ENCODE results near the gene DNAH3. TPM values are rescaled to one million over a fixed set of nuclear protein-coding genes. Genes with fewer than 3 reads are reported as not detected.

The DNAH3 gene
- total RNA-seq, 4 donors from 2014 or later = 0.66 TPM; not detected in 3

DNA sequence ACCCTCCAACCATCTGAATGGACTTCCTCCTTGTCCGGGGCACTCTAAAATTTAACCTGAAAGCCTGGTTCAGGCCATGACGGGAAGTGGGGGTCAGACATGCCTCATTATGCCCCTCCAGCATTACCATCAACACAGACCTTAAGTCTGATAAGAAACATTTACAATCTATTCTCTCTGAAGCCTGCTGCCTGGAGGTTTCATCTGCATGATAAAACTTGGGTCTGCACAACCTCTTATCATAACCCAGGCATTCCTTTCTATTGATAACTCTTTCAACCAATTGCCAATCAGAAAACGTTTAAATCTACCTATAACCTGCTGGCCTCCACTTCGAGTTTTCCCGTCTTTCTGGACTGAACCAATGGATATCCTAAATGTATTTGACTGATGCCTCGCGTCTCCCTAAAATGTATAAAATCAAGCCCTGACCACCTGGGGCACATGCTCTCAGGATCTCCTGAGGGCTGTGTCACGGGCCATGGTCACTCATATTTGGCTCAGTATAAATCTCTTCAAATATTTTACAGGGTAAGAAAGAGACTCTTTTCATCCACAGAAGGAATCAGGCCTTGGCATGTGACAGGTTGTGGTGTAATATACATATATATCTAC lies 204.5 kb downstream of the DNAH3 start:
- TF ChIP-seq, protein P1, sequence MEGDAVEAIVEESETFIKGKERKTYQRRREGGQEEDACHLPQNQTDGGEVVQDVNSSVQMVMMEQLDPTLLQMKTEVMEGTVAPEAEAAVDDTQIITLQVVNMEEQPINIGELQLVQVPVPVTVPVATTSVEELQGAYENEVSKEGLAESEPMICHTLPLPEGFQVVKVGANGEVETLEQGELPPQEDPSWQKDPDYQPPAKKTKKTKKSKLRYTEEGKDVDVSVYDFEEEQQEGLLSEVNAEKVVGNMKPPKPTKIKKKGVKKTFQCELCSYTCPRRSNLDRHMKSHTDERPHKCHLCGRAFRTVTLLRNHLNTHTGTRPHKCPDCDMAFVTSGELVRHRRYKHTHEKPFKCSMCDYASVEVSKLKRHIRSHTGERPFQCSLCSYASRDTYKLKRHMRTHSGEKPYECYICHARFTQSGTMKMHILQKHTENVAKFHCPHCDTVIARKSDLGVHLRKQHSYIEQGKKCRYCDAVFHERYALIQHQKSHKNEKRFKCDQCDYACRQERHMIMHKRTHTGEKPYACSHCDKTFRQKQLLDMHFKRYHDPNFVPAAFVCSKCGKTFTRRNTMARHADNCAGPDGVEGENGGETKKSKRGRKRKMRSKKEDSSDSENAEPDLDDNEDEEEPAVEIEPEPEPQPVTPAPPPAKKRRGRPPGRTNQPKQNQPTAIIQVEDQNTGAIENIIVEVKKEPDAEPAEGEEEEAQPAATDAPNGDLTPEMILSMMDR (IDR thresholded peaks at IDR 0.05; ENCODE audit: low read depth) = no peak

- TF ChIP-seq, protein P1 (IDR thresholded peaks at IDR 0.05; ENCODE audit: low read depth) = no peak
Measured at GRCh38 chr16:20944861-20945574, 205.6 kb downstream of the DNAH3 start.

DNA sequence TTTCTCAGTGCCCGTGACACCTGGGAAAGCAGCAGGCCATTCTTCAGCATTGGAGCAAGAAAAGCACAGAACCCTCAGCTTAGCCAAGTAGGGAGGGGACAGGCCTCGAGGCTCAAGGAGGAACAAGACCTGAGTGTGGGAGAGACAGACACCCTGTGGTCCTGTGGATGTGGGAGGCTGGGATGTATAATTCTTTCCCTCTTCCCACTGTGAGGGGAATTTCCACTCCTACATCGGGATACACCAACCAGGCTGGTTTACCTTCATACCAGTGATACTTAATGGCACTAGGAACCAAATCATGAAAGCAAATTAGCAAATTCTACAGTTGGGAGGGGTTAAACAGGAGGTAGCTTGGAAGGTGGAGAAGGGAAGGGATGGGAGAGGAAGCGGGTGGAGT lies 208.4 kb downstream of the DNAH3 start:
- TF ChIP-seq, protein P1 (IDR thresholded peaks at IDR 0.05; ENCODE audit: low read depth) = no peak

DNA sequence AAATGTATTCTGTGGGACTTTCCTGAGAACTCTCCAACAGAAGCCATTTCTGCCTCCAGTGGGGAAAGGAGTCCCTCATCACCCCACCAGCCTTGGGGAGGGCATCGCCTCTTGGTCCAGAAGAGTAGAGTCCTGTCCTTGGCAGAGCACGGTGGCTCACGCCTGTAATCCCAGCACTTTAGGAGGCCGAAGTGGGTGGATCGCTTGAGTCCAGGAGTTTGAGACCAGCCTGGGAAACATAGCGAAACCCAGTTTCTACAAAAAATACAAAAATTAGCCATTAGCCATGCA lies 209.1 kb downstream of the DNAH3 start:
- TF ChIP-seq, protein P1 (IDR thresholded peaks at IDR 0.05; ENCODE audit: low read depth) = no peak

GRCh38 chr16:20940871-20941635 lies 209.6 kb downstream of the DNAH3 start:
- TF ChIP-seq, protein P1 (IDR thresholded peaks at IDR 0.05; ENCODE audit: low read depth) = no peak

GRCh38 chr16:20939611-20940010 lies 211.0 kb downstream of the DNAH3 start:
- TF ChIP-seq, protein P1 (IDR thresholded peaks at IDR 0.05; ENCODE audit: low read depth) = no peak

DNA sequence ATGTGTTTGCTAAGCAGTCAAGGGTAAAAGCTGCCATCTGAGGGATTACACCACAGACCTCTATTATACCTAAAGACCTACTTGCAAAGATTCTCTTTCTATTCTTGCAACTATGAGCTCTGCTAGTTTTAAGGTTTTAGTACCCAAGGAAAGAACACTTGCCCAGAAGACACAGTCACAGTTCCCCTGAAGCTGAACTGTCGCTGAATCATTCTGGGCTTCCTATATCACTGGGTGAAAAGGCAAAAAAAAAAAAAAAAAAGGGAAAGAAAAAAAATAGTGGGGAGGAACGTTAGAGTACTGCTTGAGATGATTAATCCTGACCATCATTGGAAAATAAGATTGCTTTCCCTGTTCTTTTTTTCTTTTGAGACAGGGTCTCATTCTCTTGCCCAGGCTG lies 212.2 kb downstream of the DNAH3 start:
- TF ChIP-seq, protein P1 (IDR thresholded peaks at IDR 0.05; ENCODE audit: low read depth) = no peak
